ENCODE results near the gene PHF5A.
"Not testable (repeated sequence)": the region's sequence is repeated elsewhere in the genome, so short reads cannot be mapped to it uniquely, and the experiment has no call there.

Gene PHF5A

GRCh38 chr22:41470886-41471285, 2.4 kb upstream of the PHF5A start:
- TF ChIP-seq, protein P1, sequence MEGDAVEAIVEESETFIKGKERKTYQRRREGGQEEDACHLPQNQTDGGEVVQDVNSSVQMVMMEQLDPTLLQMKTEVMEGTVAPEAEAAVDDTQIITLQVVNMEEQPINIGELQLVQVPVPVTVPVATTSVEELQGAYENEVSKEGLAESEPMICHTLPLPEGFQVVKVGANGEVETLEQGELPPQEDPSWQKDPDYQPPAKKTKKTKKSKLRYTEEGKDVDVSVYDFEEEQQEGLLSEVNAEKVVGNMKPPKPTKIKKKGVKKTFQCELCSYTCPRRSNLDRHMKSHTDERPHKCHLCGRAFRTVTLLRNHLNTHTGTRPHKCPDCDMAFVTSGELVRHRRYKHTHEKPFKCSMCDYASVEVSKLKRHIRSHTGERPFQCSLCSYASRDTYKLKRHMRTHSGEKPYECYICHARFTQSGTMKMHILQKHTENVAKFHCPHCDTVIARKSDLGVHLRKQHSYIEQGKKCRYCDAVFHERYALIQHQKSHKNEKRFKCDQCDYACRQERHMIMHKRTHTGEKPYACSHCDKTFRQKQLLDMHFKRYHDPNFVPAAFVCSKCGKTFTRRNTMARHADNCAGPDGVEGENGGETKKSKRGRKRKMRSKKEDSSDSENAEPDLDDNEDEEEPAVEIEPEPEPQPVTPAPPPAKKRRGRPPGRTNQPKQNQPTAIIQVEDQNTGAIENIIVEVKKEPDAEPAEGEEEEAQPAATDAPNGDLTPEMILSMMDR (conservative IDR thresholded peaks at IDR 0.05; ENCODE audit: low read depth, low read length), result no peak
- DNase-seq (ENCODE audit: low read depth), result no peak

DNA sequence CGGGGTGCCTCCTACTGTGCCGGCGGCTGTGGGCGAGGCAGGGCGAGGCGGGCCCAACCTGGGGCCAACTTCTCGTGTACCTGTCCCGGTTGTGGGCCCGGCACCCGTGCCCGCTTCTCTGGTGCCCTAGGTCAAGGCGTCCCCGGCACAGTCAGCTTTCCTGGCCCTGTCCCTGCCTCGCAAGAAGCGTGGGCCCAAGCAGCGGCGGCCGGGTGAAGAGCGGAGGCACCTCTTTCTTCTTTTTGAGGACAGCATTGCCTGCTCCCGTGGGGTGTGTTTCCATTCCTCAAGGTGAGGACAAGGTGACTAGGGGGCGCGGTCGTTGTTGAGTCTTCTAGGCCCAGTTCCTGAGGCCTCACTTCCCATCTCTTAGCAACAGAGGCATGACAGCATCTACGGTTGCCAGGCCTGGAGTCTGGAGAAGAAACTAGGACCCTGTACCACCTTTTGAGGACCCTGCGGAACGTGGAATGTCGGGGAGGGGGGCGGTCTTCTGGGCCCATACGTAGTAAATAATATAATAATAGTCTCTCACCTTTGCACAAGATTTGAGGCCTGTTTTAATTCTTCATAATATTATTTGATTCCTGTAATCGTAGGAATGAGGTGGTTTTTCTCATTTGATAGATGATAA, 843 bp upstream of the PHF5A start:
- peak; percentile 9 for DNase-seq (ENCODE audit: low read depth)
- TF ChIP-seq, protein P1 (conservative IDR thresholded peaks at IDR 0.05; ENCODE audit: low read depth, low read length), result no peak
- peak overlapping the region; percentile 99 for H3K4me3 ChIP-seq (ENCODE audit: low read depth, low read length)

More at GRCh38 chr22:41470886-41471285, 2.4 kb upstream of the PHF5A start:
- H3K4me3 ChIP-seq (ENCODE audit: low read depth, low read length), result no peak overlapping the region

DNA sequence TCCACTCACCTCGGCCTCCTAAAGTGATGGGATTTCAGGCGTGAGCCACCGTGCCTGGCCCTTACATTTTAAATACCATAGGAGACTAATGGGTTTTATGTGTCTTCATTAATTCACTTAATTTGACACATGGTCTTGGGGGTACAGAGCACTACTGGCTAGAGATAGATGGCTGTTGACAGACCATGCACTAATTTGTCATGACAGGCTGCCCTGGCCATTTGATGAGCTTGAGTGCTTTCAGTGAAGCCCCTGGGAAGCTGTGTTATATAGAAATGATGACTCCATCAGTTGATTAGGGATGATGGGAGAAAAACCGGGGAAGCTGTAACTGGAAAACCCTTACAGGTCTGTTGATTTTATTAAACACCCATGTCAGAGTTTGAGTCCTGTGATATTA, 6.6 kb downstream of the PHF5A start:
- TF ChIP-seq, protein P1 (conservative IDR thresholded peaks at IDR 0.05; ENCODE audit: low read depth, low read length), result no peak
- DNase-seq (ENCODE audit: low read depth), result no peak
- no peak overlapping the region for H3K4me3 ChIP-seq (ENCODE audit: low read depth, low read length)

- not testable (repeated sequence) for H3K4me3 ChIP-seq (ENCODE audit: low read depth, low read length); DNase-seq (ENCODE audit: low read depth)
These were observed 8.4 kb downstream of the PHF5A start for GRCh38 chr22:41460071-41460470.

DNA sequence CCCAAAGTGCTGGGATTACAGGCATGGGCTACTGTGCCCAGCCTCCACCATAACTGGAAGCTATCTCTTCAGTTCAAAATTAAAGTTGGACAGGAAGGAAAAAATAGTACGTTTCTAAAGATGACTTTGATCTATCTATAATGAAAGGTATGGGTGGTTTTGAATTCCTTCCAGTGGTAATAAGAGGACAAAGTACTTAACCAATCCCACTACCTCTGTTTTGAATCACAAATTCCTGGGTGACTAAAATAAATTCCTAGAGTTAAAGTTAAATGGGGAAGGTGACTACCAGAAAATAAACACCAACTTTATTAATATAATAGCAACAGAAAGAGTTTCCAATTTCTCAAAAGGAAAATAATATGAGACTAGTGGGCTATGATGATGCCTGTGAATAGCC, 9.1 kb downstream of the PHF5A start:
- DNase-seq (ENCODE audit: low read depth), result no peak
- H3K4me3 ChIP-seq (ENCODE audit: low read depth, low read length), result no peak overlapping the region
- TF ChIP-seq, protein P1 (conservative IDR thresholded peaks at IDR 0.05; ENCODE audit: low read depth, low read length), result no peak

DNA sequence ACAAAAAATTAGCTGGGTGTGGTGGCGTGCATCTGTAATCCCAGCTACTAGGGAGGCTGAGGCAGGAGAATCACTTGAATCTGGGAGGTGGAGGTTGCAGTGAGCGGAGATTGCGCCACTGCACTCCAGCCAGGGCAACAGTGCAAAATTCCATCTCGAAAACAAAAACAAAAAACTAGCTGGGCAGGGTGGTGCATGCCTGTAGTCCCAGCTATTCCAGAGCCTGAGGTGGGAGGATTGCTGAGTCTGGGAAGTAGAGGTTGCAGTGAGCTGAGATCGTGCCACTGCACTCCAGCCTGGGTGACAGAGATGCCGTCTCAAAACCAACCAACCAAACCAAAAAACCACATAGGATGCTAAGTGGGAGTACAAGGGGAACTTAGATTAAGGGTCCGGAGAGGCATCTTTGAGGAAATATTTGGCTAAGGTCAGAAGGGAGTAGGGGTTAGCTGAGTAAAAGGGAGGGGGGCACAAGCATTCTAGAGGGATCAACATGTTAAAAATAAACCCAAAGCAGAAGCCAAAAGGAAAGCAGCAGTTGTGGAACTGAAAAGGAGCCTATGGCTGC, 10.2 kb downstream of the PHF5A start:
- DNase-seq (ENCODE audit: low read depth), result no peak
- TF ChIP-seq, protein P1 (conservative IDR thresholded peaks at IDR 0.05; ENCODE audit: low read depth, low read length), result no peak
- H3K4me3 ChIP-seq (ENCODE audit: low read depth, low read length), result no peak overlapping the region

GRCh38 chr22:41448189-41448808, 20.2 kb downstream of the PHF5A start:
- DNase-seq (ENCODE audit: low read depth), result peak; percentile 100
- TF ChIP-seq, protein P1 (conservative IDR thresholded peaks at IDR 0.05; ENCODE audit: low read depth, low read length), result no peak
- peak overlapping the region; percentile 95 for H3K4me3 ChIP-seq (ENCODE audit: low read depth, low read length)

Data from choroid plexus epithelial cell (primary cell).